ENCODE data around the gene F7. TPM values are rescaled to one million over a fixed set of nuclear protein-coding genes. Genes with fewer than 3 reads are reported as not detected.
"Not testable (repeated sequence)": the region's sequence is repeated elsewhere in the genome, so short reads cannot be mapped to it uniquely, and the experiment has no call there.

F7 gene
- 1 to 10 TPM; 2.0 to 4.7 (median 3.1) TPM for polyA plus RNA-seq (ENCODE audit: insufficient read length in 4 of 4)

- no peak for DNase-seq (ENCODE audit: low read depth in 4 of 4, low spot score in 3 of 4)
These were observed at the start of gene F7 for GRCh38 chr13:113105032-113105920. Gene F7 (plus strand): TSS chr13:113105791. CDS start chr13:113105842, 51 bp downstream.

GRCh38 chr13:113057084-113057483 lies 48.5 kb upstream of the F7 start:
- DNase-seq (ENCODE audit: low read depth in 4 of 4, low spot score in 3 of 4), result no peak

GRCh38 chr13:113057559-113057958 lies 48.0 kb upstream of the F7 start:
- DNase-seq (ENCODE audit: low read depth in 4 of 4, low spot score in 3 of 4), result not testable (repeated sequence)

GRCh38 chr13:113058129-113058987 lies 47.2 kb upstream of the F7 start:
- no peak for DNase-seq (ENCODE audit: low read depth in 4 of 4, low spot score in 3 of 4)

GRCh38 chr13:113058988-113059850 lies 46.4 kb upstream of the F7 start:
- no peak for DNase-seq (ENCODE audit: low read depth in 4 of 4, low spot score in 3 of 4)

GRCh38 chr13:113059891-113060290 lies 45.7 kb upstream of the F7 start:
- no peak for DNase-seq (ENCODE audit: low read depth in 4 of 4, low spot score in 3 of 4)

GRCh38 chr13:113060557-113061270 lies 44.9 kb upstream of the F7 start:
- DNase-seq (ENCODE audit: low read depth in 4 of 4, low spot score in 3 of 4), result no peak

- DNase-seq (ENCODE audit: low read depth in 4 of 4, low spot score in 3 of 4), result no peak
These were observed 44.3 kb upstream of the F7 start for GRCh38 chr13:113061271-113061625.

GRCh38 chr13:113061796-113062425 lies 43.7 kb upstream of the F7 start:
- no peak for DNase-seq (ENCODE audit: low read depth in 4 of 4, low spot score in 3 of 4)

GRCh38 chr13:113062691-113063090 lies 42.9 kb upstream of the F7 start:
- DNase-seq (ENCODE audit: low read depth in 4 of 4, low spot score in 3 of 4), result no peak

- no peak for DNase-seq (ENCODE audit: low read depth in 4 of 4, low spot score in 3 of 4)
These were observed 42.5 kb upstream of the F7 start for GRCh38 chr13:113063091-113063491.

GRCh38 chr13:113064000-113064533 lies 41.5 kb upstream of the F7 start:
- DNase-seq (ENCODE audit: low read depth in 4 of 4, low spot score in 3 of 4), result no peak

- DNase-seq (ENCODE audit: low read depth in 4 of 4, low spot score in 3 of 4), result no peak
These were observed 40.8 kb upstream of the F7 start for GRCh38 chr13:113064534-113065405.

- no peak for DNase-seq (ENCODE audit: low read depth in 4 of 4, low spot score in 3 of 4)
These were observed 40.0 kb upstream of the F7 start for GRCh38 chr13:113065406-113066141.

GRCh38 chr13:113066142-113066455 lies 39.5 kb upstream of the F7 start:
- no peak for DNase-seq (ENCODE audit: low read depth in 4 of 4, low spot score in 3 of 4)

- no peak for DNase-seq (ENCODE audit: low read depth in 4 of 4, low spot score in 3 of 4)
These were observed 38.8 kb upstream of the F7 start for GRCh38 chr13:113066746-113067145.

- no peak for DNase-seq (ENCODE audit: low read depth in 4 of 4, low spot score in 3 of 4)
These were observed 35.5 kb upstream of the F7 start for GRCh38 chr13:113069861-113070805.

Data from right renal pelvis (tissue), 4 donors.